Stimulated activated CD4-positive, alpha-beta T cell treated with anti-CD3 and anti-CD28 coated beads, Interleukin-12 subunit alpha, Interleukin-12 subunit beta, amount 100 ng/mL, for 4 hours (primary cell): Measurements from ENCODE around the gene PIEZO2.
"Not testable (repeated sequence)": the region's sequence is repeated elsewhere in the genome, so short reads cannot be mapped to it uniquely, and the experiment has no call there.

Source experiments
- DNase-seq: peaks from one replicate; pipeline ENCODE4 v3.0.0-alpha.2; 2020

The PIEZO2 gene

DNA sequence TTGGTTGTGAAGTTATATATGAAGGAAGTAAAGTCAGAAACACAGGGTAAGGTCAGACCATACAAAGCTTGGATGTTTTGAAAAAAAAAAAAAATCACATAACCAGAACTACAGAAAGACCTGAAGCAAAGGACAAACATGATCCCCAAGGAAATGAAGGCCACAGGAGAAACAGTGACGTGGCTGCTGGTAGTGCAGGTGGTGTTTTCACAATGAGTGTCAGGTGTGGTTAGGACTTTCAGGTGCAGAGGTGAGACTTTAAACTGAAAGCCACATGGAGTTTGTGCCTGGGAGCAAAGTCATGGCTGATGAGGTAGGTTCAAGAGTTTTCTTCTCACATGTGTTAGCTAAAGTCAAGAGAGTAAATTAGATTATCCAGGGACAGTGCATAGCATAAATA, 270.7 kb downstream of the PIEZO2 start:
- no peak for DNase-seq

DNA sequence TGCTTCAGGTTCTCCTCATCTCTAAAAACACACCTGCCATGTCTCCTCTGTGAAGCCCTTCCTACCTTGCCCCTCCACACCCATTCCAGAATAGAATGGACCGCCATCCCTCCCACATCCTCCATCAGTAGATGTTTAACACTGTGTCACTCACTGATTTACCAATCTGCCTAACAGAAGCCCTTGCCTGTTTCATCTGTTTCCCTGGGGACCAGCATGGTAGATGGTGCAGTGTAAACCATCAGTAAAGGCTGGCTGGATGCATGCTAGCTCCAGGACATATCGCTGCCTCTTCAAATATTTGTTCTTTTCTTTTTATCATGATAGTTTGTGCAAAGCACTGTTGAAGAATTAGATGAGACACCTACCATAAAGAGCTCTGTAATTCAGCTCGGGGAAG, 271.4 kb downstream of the PIEZO2 start:
- DNase-seq: no peak

DNA sequence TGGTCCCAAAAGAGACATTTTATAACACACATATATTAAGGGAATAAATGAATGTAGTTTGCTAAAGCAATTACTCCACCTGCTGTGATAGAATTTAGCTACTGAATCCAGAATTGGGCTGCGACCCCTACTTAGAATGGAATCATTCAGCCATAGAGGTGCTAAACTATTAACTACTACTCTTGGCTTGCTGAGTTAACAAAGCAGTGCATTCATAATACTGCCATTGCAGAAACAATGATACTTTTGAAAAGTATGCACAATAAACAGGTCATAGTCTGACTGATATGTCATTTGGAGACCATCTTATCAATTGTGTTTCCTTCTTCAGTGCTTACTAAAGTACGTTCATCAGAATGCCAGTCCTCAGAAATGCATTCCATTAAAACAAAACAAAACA, 273.6 kb downstream of the PIEZO2 start:
- DNase-seq: no peak

DNA sequence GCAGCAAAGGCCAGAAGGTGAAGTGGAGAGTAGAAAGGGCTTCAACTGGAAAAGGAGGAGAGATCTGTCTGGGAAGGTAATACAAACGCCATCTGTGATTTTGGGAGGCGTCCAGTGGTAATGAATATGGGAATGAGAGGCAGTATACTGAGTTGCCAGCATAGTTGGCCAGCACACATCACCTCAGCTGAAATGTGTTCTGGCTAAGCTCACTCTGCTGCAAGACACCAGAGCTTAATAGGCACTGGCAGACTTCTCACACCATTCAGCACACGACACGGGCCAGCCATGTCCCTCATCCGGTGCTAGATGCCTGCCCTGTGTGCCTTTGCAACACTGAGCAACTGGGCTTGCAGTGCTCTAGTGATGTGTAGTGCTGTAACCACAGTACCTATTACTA, 277.1 kb downstream of the PIEZO2 start:
- no peak for DNase-seq

DNA sequence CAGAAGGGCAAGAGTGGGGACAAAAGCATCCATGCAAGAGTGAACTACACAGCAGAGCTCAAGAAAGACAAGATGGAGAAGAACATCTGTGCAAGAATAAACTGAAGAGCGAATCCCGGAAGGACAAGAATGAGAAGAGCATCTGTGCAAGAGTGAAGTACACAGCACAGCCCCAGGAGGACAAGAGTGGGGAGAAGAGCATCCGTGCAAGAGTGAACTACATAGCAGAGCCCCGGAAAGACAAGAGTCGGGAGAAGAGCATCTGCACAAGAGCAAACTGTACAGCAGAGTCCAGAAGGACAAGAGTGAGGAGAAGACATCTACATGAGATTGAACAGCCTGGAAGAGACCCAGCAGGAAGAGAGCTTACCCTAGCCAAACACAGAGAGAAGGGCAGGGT, 284.6 kb downstream of the PIEZO2 start:
- no peak for DNase-seq

DNA sequence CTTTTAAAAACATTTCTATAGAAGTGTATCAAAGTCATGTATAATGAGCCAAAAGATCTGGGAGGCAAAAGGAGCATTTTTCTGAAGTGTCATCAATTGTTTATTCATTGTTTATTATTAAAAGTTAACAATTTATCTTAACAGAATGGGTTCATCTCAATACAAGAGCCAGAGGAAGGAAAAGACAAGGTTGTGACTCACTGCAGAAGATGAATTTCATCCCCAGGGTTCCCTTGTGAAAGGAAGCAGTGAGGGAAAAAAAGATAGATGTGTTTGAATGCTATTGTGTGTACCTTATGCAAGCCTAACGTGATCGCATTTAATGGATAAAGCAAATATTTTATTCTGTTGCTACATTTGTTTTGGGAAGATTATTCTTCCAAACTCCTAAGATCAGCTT, 286.3 kb downstream of the PIEZO2 start:
- DNase-seq: no peak

DNA sequence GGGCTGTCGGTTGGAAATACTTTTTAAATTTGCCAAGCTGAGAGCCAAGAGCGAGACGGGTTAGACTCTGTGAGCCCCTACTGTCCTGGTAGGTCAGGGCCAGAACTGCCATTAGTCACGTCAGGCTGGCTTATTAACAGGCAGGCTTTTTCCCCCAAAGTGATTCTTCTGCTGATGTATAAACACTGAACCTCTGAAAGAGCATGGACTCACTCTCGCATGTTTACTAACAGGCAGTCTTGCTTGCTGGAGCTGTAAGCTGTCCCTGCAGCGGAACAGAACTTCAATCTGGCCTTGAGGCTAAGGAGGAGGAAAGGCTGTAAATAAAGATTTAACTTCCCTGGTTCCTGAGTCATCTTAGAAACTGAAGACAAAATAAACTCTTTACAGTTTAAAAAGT, 288.4 kb downstream of the PIEZO2 start:
- no peak for DNase-seq

DNA sequence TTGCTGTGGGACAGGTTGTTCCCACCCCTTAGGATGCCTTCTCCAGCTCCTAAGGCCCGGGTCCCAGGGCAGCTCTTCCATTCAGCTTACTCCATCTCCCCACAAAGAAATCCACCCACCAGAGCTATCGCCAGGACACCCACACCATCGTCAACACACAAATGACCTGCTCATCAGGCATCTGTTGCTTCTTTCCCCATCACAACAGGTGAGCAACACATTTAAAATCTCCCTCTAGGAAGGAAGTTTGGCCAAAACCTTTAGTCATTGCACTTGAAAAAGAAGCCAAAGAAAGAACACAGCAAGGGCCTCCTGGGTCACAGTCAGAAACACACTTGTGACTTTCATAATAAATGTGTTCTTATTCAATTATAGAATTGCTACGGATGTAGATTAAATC, 289.0 kb downstream of the PIEZO2 start:
- no peak for DNase-seq

DNA sequence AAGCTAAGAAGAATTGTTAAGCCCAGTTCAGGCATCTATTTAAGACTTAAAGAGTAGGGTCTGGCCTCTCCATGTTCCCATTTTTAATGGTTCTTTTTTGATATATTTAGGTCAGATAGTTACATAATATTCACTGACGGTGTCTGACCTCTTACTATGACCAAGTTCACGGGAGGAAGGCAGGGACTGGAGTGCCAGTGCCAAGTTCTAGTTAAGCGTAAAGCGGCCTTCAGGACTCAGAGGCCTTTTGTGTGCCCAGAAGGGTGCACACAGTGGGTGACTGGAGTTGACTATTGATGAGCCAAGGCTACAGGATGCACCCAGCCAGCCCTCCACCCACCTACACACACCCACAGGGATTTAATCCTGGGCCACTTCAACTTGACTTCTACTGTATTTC, 290.9 kb downstream of the PIEZO2 start:
- no peak for DNase-seq

DNA sequence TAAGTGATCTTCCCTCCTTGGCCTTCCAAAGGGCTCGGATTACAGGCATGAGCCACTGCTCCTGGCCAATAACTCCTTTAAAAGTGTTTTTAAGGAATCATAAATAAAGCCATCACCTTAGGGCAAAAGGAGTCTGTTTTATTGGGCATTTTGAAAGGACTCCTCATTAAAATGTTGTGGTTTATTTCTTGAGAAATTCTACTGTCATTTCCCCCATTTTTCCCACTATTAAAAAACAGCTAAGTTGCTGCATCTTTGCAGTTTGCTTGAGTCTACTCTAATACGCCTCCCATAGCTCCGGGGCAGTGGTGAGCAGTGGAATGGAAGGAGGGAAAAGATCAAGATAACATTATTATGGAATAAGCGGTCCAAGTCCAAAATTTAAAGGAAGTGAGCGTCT, 293.2 kb downstream of the PIEZO2 start:
- DNase-seq: no peak

DNA sequence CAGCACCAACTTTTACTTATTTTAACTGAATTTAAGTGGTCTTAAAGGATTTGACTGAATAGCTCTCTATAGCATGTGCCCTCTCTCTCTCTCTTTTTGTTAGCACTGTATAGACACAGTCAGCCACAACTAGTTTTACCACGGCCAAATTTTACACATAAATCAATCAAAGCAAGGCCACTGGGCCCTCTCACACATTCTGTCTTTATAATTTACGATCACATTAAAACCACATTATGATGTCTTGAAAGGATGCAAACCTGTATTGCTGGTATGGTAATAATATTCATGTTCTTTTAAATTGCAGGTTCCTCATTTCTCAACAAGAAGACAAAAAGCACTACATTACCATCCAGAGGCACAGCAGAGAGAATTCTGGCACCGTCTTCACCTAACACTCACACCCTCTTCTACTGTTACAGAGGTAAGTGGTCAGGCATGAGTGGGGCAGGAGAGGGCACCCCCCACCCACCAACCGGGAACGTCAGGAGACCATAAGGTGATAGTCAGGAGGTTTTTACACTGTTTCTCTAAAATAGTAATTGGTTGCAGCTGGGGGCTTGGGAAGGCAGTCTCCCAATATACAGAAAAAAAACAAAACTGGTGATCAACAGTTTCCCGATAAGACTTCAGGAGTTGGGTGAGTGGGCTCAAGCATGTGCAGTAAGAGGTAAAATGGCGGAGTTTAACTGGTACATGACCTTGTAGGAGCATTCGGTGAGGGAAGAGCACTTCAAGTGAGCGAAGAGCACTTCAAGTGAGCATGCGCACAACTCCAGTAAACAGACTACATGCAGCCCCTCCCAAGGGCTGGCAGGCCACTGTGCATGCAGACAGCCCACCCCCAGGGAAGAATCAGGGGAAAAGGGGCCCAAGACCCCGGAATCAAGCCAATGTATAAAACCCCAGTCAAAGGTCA, 296.7 kb downstream of the PIEZO2 start:
- no peak for DNase-seq

DNA sequence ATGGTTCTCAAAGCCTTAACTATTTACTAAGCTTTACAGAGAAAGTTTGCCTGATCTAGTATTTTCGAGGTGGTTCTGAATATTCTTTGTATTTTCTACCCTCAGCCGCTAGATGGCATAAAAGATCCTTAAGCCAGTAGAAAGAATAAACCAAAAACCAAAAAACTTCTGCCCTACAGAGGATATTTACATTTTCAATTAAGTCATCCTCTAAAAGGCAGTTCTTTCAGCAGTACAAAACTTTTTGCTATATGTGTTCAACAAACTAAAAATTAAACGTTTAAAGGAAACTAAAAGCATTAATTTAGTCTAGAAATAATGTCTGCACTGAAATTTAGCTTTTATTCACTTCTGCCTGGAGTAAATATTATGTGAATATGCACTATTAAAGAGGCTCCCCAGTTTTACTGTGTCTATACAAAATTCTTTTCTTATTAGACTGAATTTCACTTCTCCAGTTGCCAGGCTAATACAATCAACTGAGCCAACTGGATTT, 297.5 kb downstream of the PIEZO2 start:
- DNase-seq: no peak

DNA sequence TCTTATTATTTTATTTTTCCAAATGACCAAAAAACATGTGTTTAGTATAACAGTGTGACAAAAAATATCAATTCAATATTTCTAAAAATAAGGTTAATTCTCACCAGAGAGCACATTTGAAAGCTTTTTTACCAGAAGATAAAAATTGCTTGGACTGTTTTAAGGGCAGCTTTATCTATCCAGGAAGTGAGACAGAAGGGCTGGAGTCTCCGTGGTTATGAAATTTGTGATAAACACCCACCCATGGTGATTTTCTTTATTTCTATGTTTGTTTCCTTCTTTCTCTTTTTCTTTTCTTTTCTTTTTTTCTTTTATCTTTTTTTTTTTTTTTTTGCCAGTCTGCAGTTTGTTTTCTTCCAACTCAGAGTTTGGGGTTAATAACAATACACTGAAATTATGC, 298.5 kb downstream of the PIEZO2 start:
- DNase-seq: no peak

DNA sequence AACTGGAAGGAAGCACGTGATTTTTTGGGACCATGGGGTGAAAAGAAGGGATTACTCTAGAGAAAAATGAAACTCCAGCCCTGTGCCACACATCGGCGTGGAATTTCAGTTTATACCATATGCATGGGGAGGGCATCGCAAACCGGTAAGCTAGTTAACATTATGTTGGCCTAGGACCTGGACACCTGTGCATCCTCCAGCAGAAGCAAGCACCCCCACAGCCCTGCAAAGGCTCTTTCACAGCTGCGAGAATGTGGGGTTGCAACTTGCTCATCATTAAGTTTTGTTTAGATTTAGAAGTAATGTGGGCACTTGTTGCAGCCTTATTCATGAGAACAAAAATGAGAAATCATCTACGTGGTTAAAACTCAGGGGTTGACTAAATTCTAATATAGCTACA, 299.2 kb downstream of the PIEZO2 start:
- DNase-seq: no peak

DNA sequence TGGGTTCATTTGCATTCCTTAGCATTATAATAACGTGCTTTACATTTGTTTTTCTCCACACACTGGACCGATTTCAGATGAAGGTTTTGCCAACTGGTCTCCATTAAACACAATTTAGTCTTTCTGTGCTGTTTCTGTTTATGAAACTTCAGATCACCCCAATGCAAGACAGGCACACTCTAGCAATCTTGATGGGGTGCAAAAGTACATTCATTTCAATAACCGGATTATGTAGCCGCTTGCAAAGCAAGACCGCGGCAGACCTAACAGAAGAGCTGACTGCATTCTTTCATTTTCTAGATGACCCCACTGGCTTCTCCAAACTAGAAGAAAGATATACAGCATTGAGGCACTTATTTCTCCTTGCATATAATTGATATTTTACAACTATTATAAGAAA, 301.5 kb downstream of the PIEZO2 start:
- no peak for DNase-seq

DNA sequence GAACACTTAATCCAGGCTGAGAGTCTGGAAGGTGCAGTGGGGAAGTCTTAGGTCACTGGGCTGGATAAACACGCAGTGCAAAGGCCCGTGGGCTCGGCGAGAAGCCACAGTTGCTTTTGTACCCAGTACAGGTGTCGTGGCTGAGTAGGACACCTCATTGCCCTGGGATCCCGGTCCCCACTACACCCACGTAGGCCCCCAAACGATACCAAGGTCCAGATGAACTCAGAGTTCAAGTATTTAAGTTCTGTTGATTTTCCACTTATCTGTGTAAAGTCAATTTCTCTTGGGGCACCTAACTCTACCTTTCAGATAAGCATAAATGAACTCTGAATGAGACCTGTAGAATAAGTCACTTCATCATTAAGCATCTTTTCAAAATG, 302.0 kb downstream of the PIEZO2 start:
- DNase-seq: no peak

DNA sequence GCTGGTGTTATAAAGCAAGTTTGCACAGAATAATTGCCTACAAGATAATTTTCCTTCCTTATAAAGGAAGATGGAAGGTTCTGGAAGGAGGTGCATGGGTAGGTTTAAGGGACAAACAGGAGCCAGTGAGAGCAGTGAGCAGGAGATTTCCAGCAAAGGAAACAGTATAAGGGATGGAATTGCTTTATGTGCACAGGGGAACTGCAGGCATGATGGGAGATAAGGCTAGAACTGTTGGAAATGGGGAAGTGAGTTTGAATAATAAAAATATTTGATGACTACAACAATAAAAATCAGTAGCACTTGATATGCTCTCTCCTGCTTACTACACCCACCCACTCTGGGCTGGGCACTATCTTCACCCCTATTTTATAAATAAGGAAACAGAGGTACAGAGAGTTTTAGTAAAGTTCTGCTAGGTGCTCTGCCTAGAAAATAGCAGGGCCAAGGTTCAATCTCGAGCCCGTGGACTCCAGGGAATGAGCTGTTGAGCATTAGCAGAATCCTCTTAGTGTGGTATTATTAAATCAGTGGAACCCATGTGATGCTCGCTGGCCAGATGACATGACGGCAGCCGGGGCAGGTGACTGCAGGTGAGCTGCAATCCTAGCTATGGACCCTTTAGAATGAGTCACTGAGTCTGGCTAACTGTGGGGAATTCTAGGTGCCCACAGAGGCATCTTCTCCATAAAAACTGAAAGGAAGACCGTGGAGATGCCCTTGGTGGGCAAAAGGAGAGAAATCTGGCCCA, 302.5 kb downstream of the PIEZO2 start:
- no peak for DNase-seq

DNA sequence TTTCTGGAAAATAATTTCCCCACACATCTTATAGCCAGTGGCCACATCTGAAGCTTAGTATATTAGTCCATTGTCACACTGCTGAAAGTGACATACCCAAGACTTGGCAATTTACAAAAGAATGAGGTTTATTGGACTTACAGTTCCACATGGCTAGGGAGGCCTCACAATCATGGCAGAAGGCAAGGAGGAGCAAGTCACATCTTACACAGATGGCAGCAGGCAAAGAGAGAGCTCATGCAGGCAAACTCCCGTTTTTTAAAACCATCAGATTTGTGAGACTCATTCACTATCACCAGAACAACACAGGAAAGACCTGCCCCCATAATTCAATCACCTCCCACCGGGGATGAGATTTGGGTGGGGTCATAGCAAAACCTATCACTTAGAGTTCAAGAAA, 303.3 kb downstream of the PIEZO2 start:
- not testable (repeated sequence) for DNase-seq

DNA sequence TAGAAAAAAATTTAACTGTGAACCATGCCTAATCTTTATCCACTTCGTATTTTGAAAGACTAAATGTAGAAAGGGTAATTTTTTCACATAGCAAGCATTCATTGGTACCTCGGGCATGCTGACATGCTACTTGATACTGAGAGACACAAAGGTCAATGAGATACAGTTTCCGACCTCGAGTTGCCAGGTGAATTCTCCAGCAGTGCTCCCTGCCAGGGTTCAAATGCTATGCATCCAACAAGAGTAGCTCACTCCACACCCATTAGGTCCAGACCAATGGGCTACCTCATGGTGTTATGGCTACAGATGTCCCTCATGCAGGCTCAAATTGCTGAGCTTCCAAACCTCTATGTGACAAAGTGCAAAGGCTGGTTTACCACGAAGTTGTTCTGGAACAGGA, 305.8 kb downstream of the PIEZO2 start:
- DNase-seq: no peak

DNA sequence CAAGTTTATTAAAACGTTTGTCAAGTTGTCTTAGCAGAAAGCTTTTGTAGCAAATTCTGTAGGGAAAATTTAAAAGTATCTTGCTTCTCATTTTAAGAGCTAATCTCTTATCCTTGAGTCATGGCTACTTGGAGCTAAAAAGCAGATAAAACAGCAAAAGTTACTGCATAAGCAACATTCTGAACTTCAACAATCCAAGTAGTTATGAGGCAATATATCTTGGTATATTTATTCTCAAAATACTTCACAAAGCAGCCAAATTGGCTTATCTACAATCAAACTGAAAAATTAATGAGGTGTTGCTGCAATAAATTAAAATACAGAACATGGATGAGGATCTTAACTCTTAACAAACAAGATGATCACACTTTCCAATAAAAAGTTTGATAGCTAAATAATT, 306.5 kb downstream of the PIEZO2 start:
- DNase-seq: no peak

DNA sequence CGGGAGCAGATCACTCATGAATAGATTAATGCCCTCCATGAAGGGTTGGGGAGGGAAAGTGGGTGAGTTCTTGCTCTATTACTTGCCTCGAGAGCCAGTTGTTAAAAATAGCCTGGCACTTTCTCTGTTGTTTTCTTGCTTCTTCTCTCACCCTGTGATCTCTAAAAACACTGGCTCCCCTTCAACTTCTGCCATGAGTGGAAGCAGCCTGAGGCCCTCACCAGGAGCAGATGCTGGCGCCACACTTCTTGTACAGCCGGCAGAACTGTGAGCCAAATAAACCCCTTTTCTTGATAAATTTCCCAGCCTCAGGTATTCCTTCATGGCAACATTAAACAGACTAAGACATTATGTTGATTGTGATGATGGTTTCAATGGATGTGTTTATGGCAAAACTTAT, 307.0 kb downstream of the PIEZO2 start:
- no peak for DNase-seq

DNA sequence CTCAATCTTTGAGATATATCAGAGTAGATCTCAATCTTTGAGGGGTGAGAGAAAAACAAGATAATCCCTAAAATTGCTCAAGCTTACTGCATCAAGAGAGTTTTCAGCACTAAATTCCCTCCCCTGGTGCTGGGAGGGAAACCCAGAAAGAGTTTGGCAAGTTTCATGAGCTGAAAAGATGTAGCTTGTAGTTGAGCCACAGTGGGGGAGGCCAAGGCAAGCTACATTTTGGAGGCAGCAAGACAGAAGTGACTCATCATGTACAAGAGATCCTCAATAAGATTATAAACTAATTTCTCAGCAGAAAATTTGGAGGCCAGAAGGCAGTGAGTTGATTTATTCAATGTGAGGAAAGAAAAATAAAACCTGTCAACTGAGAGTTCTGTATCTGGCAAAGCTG, 308.2 kb downstream of the PIEZO2 start:
- DNase-seq: no peak

DNA sequence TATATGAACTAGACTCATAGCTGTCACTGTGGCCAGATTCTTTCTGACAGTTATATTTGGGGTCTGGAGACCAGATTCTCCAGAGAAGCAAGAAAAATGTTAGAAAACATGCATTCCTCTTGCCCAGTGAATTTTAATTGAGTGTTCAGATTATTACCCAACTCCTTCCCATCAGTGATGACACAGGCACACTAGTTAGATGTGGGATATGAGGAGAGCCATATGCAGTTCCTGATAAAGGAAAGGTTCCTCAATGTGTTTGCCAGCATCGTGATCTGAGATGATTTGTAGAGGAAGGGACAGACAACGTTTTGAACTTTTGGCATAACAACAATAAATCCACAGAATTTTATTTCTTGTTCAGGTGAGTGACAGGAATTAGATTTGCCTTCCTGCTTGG, 308.6 kb downstream of the PIEZO2 start:
- DNase-seq: no peak

DNA sequence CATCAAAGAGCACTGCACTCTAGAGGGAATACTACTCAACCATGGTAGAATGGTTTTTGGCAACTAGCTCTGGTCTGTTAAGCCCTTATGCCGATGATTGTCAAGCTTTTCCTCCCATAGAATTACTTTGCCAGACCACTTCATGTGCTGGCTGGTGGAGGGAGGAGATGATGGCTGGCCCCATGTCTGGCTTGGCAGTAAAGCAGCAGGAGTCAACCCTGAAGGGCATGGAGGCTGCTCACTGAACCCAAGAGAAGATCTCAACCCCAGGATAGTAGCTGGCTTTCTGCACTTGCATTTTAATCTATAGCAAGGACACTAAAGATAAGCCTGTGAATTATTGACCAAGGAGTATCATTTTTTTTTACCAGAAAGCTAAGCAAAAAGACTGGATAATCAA, 309.9 kb downstream of the PIEZO2 start:
- no peak for DNase-seq
